ENCODE data around the gene CNBP. TPM values are rescaled to one million over a fixed set of nuclear protein-coding genes. Genes with fewer than 3 reads are reported as not detected.

The CNBP gene
- total and polyA plus RNA-seq, 2 of the 4 experiments (the other 2 are of a cell fraction), result 217 to 223 TPM

DNA sequence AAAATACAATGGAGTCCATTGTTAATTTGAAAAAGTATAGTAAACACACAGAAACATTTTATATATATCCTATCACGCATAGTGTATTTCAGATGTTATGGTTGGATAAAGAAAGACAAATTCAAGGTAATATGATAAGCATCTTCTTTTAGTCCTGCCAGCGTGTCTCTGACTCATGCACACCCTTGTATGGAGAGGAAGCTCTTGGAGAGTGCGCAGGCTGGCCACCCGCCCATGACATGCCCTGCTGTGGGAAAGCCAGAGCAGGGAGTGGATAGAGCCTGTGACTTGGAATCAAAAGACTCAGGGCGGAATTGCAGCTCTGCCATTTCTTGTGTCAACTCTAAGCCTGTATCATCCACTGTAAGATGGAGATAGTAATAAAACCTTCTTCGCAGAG lies 42.7 kb upstream of the CNBP start:
- Histone ChIP-seq H3K9ac (ENCODE audit: low read depth, low read length) (no peak overlapping the region), H2AFZ (replicated peaks; ENCODE audit: low read length, poor library complexity) (no peak overlapping the region), H4K91ac (ENCODE audit: insufficient read depth, low read depth, low read length) (peak overlapping the region; percentile 30; the same call in 1 of the 2 replicates), H2AK5ac (ENCODE audit: low read depth, low read length) (peak overlapping the region; percentile 88; the same call in 1 of the 2 replicates), H3K79me1 (ENCODE audit: low read depth in 1 of 2, low read length in 2 of 2) (peaks cover 0 to 13% of the 10 kb centered on the region in 2 experiments; a peak in 2 of 4 replicates), H3K4ac (ENCODE audit: low read depth, low read length) (peak overlapping the region; percentile 75), H2AK9ac (replicated peaks; ENCODE audit: low read depth, low read length, poor library complexity) (peak overlapping the region; percentile 53), H3K36me3 (ENCODE audit: control insufficient read depth, insufficient read depth, low read length) (no peaks in the 10 kb centered on the region), H3K56ac (ENCODE audit: extremely low read depth, insufficient read depth, low read length) (peak overlapping the region; percentile 39; the same call in 1 of the 2 replicates), H3K4me2 (ENCODE audit: low read depth, low read length) (no peak overlapping the region), H3K18ac (ENCODE audit: low read depth, low read length) (peak overlapping the region; percentile 58), H3K23ac (ENCODE audit: low read depth, low read length) (peak overlapping the region; percentile 47; the same call in 1 of the 2 replicates), H3K27ac (ENCODE audit: insufficient read depth, low read length) (peak overlapping the region; percentile 35; the same call in 1 of the 2 replicates), H3K4me1 (ENCODE audit: control insufficient read depth, insufficient read depth, low read length) (peaks cover 20% of the 10 kb centered on the region), H4K5ac (ENCODE audit: low read depth, low read length) (peak overlapping the region; percentile 77; the same call in 1 of the 2 replicates), H2BK5ac (ENCODE audit: low read depth, low read length, poor library complexity, severe bottlenecking) (peak overlapping the region; percentile 53), H3K4me3 (ENCODE audit: insufficient read depth, low read depth, low read length) (no peak overlapping the region), H2BK15ac (ENCODE audit: low read depth, low read length) (peak overlapping the region; percentile 88; the same call in 1 of the 3 replicates), H3K27me3 (ENCODE audit: control insufficient read depth, insufficient read depth, low read length) (no peaks in the 10 kb centered on the region), H2BK20ac (ENCODE audit: low read depth, low read length) (peak overlapping the region; percentile 91), H3K9me1 (ENCODE audit: insufficient read depth, low read length) (peaks cover 26% of the 10 kb centered on the region), H2BK120ac (ENCODE audit: low read depth, low read length) (peak overlapping the region; percentile 84), H4K20me1 (ENCODE audit: insufficient read depth, low read length) (no peaks in the 10 kb centered on the region), H3K14ac (replicated peaks; ENCODE audit: low read depth, low read length) (peak overlapping the region; percentile 67), H3K9me3 (ENCODE audit: control insufficient read depth, insufficient read depth, low read length) (no peaks in the 10 kb centered on the region), H4K8ac (ENCODE audit: low read depth in 2 of 2, low read length in 2 of 2) (peak overlapping the region; percentile 60 to 86; a peak in 3 of 4 replicates)
- peak; percentile 64; the same call in 1 of the 2 replicates for TF ChIP-seq FOS (IDR thresholded peaks at IDR 0.05; ENCODE audit: low read depth, low read length)
- TF ChIP-seq, protein P1, sequence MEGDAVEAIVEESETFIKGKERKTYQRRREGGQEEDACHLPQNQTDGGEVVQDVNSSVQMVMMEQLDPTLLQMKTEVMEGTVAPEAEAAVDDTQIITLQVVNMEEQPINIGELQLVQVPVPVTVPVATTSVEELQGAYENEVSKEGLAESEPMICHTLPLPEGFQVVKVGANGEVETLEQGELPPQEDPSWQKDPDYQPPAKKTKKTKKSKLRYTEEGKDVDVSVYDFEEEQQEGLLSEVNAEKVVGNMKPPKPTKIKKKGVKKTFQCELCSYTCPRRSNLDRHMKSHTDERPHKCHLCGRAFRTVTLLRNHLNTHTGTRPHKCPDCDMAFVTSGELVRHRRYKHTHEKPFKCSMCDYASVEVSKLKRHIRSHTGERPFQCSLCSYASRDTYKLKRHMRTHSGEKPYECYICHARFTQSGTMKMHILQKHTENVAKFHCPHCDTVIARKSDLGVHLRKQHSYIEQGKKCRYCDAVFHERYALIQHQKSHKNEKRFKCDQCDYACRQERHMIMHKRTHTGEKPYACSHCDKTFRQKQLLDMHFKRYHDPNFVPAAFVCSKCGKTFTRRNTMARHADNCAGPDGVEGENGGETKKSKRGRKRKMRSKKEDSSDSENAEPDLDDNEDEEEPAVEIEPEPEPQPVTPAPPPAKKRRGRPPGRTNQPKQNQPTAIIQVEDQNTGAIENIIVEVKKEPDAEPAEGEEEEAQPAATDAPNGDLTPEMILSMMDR (conservative IDR thresholded peaks at IDR 0.05; ENCODE audit: low read depth, low read length), result no peak
- ChIA-PET POLR2A (ENCODE audit: unreplicated experiment) (no interaction called here), CTCF (interaction anchor here (0.7 kb wide), 1 partner anchor 19 kb away, joined by 4 read pairs; no protein-coding TSS in a partner anchor)
- dilution Hi-C loops (cut with HindIII; ENCODE audit: low sequenced_read_pairs, unreplicated experiment), result no loop called here
- DNase-seq (peak; percentile 95), ATAC-seq (ENCODE audit: low read depth) (peak; percentile 71)
- no TSS peak for BruUV-seq (replicated peaks)
- in situ Hi-C loops (cut with MboI; ENCODE audit: low sequenced_read_pairs), result no loop called here
- WGBS, 2 experiments (ENCODE audit: extremely low coverage in 2 of 2, insufficient read length in 1 of 2), result no CpG with 5 or more reads among the region's 6 CpGs
- intact Hi-C loops (cut with micrococcal nuclease), result loop anchor here (5.0 kb wide), 1 partner anchor 44 kb away; the partner anchor contains the start of gene CNBP
